ENCODE results near the gene DNAJC17. TPM values are rescaled to one million over a fixed set of nuclear protein-coding genes. Genes with fewer than 3 reads are reported as not detected.

The DNAJC17 gene
- total RNA-seq, 1 donor, result 14.8 TPM

- Histone ChIP-seq H2AFZ (ENCODE audit: low read length) (no peak overlapping the region), H3K27me3 (ENCODE audit: insufficient read depth, low read length) (peaks cover 12% of the 10 kb centered on the region), H3K9me3 (ENCODE audit: low read depth, low read length) (no peaks in the 10 kb centered on the region), H3K4me3 (ENCODE audit: insufficient read depth, low read length) (no peak overlapping the region), H3K36me3 (ENCODE audit: insufficient read depth, low read length) (no peaks in the 10 kb centered on the region), H4K20me1 (ENCODE audit: insufficient read depth, low read length) (no peaks in the 10 kb centered on the region), H3K27ac (ENCODE audit: low read depth, low read length) (no peak overlapping the region), H3K4me1 (ENCODE audit: insufficient read depth, low read length) (no peaks in the 10 kb centered on the region), H3K79me2 (ENCODE audit: insufficient read depth, low read length) (no peaks in the 10 kb centered on the region), H3K4me2 (ENCODE audit: insufficient read depth, low read length) (no peak overlapping the region)
- DNase-seq (ENCODE audit: insufficient read length, low spot score, missing footprints), result peak; percentile 44
- TF ChIP-seq CTCF (IDR thresholded peaks at IDR 0.05; ENCODE audit: extremely low read depth, low read depth, low read length), result no peak
Measured at GRCh38 chr15:40823572-40824343, 16.5 kb upstream of the DNAJC17 start.

- Histone ChIP-seq H3K27ac (ENCODE audit: low read depth, low read length) (no peak overlapping the region), H3K27me3 (ENCODE audit: insufficient read depth, low read length) (peaks cover under 1% of the 10 kb centered on the region), H4K20me1 (ENCODE audit: insufficient read depth, low read length) (no peaks in the 10 kb centered on the region), H3K4me3 (ENCODE audit: insufficient read depth, low read length) (no peak overlapping the region), H2AFZ (ENCODE audit: low read length) (no peak overlapping the region), H3K79me2 (ENCODE audit: insufficient read depth, low read length) (no peaks in the 10 kb centered on the region), H3K36me3 (ENCODE audit: insufficient read depth, low read length) (no peaks in the 10 kb centered on the region), H3K4me1 (ENCODE audit: insufficient read depth, low read length) (no peaks in the 10 kb centered on the region), H3K9me3 (ENCODE audit: low read depth, low read length) (no peaks in the 10 kb centered on the region), H3K4me2 (ENCODE audit: insufficient read depth, low read length) (no peak overlapping the region)
- no peak for TF ChIP-seq CTCF (IDR thresholded peaks at IDR 0.05; ENCODE audit: extremely low read depth, low read depth, low read length)
- DNase-seq (ENCODE audit: insufficient read length, low spot score, missing footprints), result no peak
Measured at GRCh38 chr15:40821195-40821594, 13.9 kb upstream of the DNAJC17 start.

- TF ChIP-seq CTCF (IDR thresholded peaks at IDR 0.05; ENCODE audit: extremely low read depth, low read depth, low read length), result no peak
- Histone ChIP-seq H3K4me2 (ENCODE audit: insufficient read depth, low read length) (no peak overlapping the region), H2AFZ (ENCODE audit: low read length) (no peak overlapping the region), H4K20me1 (ENCODE audit: insufficient read depth, low read length) (no peaks in the 10 kb centered on the region), H3K27ac (ENCODE audit: low read depth, low read length) (no peak overlapping the region), H3K79me2 (ENCODE audit: insufficient read depth, low read length) (no peaks in the 10 kb centered on the region), H3K27me3 (ENCODE audit: insufficient read depth, low read length) (no peaks in the 10 kb centered on the region), H3K4me1 (ENCODE audit: insufficient read depth, low read length) (no peaks in the 10 kb centered on the region), H3K4me3 (ENCODE audit: insufficient read depth, low read length) (no peak overlapping the region), H3K9me3 (ENCODE audit: low read depth, low read length) (no peaks in the 10 kb centered on the region), H3K36me3 (ENCODE audit: insufficient read depth, low read length) (peaks cover 3% of the 10 kb centered on the region)
- peak; percentile 18 for DNase-seq (ENCODE audit: insufficient read length, low spot score, missing footprints)
Measured at GRCh38 chr15:40819048-40819447, 11.8 kb upstream of the DNAJC17 start.

GRCh38 chr15:40815042-40815698 is 7.9 kb upstream of the DNAJC17 start:
- Histone ChIP-seq H3K79me2 (ENCODE audit: insufficient read depth, low read length) (no peaks in the 10 kb centered on the region), H3K4me3 (ENCODE audit: insufficient read depth, low read length) (no peak overlapping the region), H3K27ac (ENCODE audit: low read depth, low read length) (no peak overlapping the region), H3K9me3 (ENCODE audit: low read depth, low read length) (no peaks in the 10 kb centered on the region), H2AFZ (ENCODE audit: low read length) (no peak overlapping the region), H3K27me3 (ENCODE audit: insufficient read depth, low read length) (no peaks in the 10 kb centered on the region), H4K20me1 (ENCODE audit: insufficient read depth, low read length) (no peaks in the 10 kb centered on the region), H3K4me1 (ENCODE audit: insufficient read depth, low read length) (no peaks in the 10 kb centered on the region), H3K36me3 (ENCODE audit: insufficient read depth, low read length) (peaks cover 6% of the 10 kb centered on the region), H3K4me2 (ENCODE audit: insufficient read depth, low read length) (no peak overlapping the region)
- no peak for TF ChIP-seq CTCF (IDR thresholded peaks at IDR 0.05; ENCODE audit: extremely low read depth, low read depth, low read length)
- no peak for DNase-seq (ENCODE audit: insufficient read length, low spot score, missing footprints)

All from osteoblast (primary cell).